ENCODE measurements around the gene C10orf67.
"Not testable (repeated sequence)": the region's sequence is repeated elsewhere in the genome, so short reads cannot be mapped to it uniquely, and the experiment has no call there.

C10orf67 gene

GRCh38 chr10:23344241-23344841 is at the start of gene C10orf67:
TSS of gene C10orf67 (minus strand) at chr10:23344797. CDS start at chr10:23344774, 23 bp downstream.
- H3K27ac ChIP-seq (ENCODE audit: low read depth, low read length) = no peak within 1 kb of the TSS
- peak within 1 kb of the TSS; percentile 82 for H3K4me3 ChIP-seq (ENCODE audit: low read length)
- no peaks in the 10 kb centered on the region for H3K36me3 ChIP-seq (ENCODE audit: control insufficient read depth, insufficient read depth, low read length)
- peaks cover 4% of the 10 kb centered on the region for H3K4me1 ChIP-seq (ENCODE audit: control insufficient read depth, insufficient read depth, low read length)
- no peaks in the 10 kb centered on the region for H3K27me3 ChIP-seq (ENCODE audit: control insufficient read depth, insufficient read depth, low read length)
- no peak within 1 kb of the TSS for H3K9ac ChIP-seq (ENCODE audit: low read length)

- H3K27ac ChIP-seq (ENCODE audit: low read depth, low read length) = no peak overlapping the region
- no peaks in the 10 kb centered on the region for H3K27me3 ChIP-seq (ENCODE audit: control insufficient read depth, insufficient read depth, low read length)
- no peaks in the 10 kb centered on the region for H3K4me1 ChIP-seq (ENCODE audit: control insufficient read depth, insufficient read depth, low read length)
- H3K36me3 ChIP-seq (ENCODE audit: control insufficient read depth, insufficient read depth, low read length) = no peaks in the 10 kb centered on the region
- no peak overlapping the region for H3K9ac ChIP-seq (ENCODE audit: low read length)
- no peak overlapping the region for H3K4me3 ChIP-seq (ENCODE audit: low read length)
Measured at GRCh38 chr10:23391821-23392220, 47.2 kb upstream of the C10orf67 start.

- Histone ChIP-seq H3K27ac (ENCODE audit: low read depth, low read length) (no peak overlapping the region), H3K9ac (ENCODE audit: low read length) (no peak overlapping the region), H3K4me1 (ENCODE audit: control insufficient read depth, insufficient read depth, low read length) (no peaks in the 10 kb centered on the region), H3K36me3 (ENCODE audit: control insufficient read depth, insufficient read depth, low read length) (no peaks in the 10 kb centered on the region), H3K4me3 (ENCODE audit: low read length) (no peak overlapping the region), H3K27me3 (ENCODE audit: control insufficient read depth, insufficient read depth, low read length) (no peaks in the 10 kb centered on the region)
Measured at GRCh38 chr10:23390809-23391208, 46.2 kb upstream of the C10orf67 start.

- H3K9ac ChIP-seq (ENCODE audit: low read length); H3K4me1 ChIP-seq (ENCODE audit: control insufficient read depth, insufficient read depth, low read length); H3K4me3 ChIP-seq (ENCODE audit: low read length); H3K36me3 ChIP-seq (ENCODE audit: control insufficient read depth, insufficient read depth, low read length); H3K27me3 ChIP-seq (ENCODE audit: control insufficient read depth, insufficient read depth, low read length); H3K27ac ChIP-seq (ENCODE audit: low read depth, low read length): not testable (repeated sequence)
Measured at GRCh38 chr10:23390408-23390807, 45.8 kb upstream of the C10orf67 start.

- H3K4me1 ChIP-seq (ENCODE audit: control insufficient read depth, insufficient read depth, low read length); H3K27ac ChIP-seq (ENCODE audit: low read depth, low read length); H3K9ac ChIP-seq (ENCODE audit: low read length); H3K36me3 ChIP-seq (ENCODE audit: control insufficient read depth, insufficient read depth, low read length); H3K4me3 ChIP-seq (ENCODE audit: low read length); H3K27me3 ChIP-seq (ENCODE audit: control insufficient read depth, insufficient read depth, low read length): not testable (repeated sequence)
Measured at GRCh38 chr10:23387516-23387915, 42.9 kb upstream of the C10orf67 start.

- no peaks in the 10 kb centered on the region for H3K4me1 ChIP-seq (ENCODE audit: control insufficient read depth, insufficient read depth, low read length)
- no peaks in the 10 kb centered on the region for H3K36me3 ChIP-seq (ENCODE audit: control insufficient read depth, insufficient read depth, low read length)
- no peak overlapping the region for H3K27ac ChIP-seq (ENCODE audit: low read depth, low read length)
- no peak overlapping the region for H3K4me3 ChIP-seq (ENCODE audit: low read length)
- no peaks in the 10 kb centered on the region for H3K27me3 ChIP-seq (ENCODE audit: control insufficient read depth, insufficient read depth, low read length)
- no peak overlapping the region for H3K9ac ChIP-seq (ENCODE audit: low read length)
Measured at GRCh38 chr10:23386052-23386451, 41.5 kb upstream of the C10orf67 start.

GRCh38 chr10:23384364-23384763 is 39.8 kb upstream of the C10orf67 start:
- H3K27ac ChIP-seq (ENCODE audit: low read depth, low read length) = no peak overlapping the region
- H3K27me3 ChIP-seq (ENCODE audit: control insufficient read depth, insufficient read depth, low read length) = no peaks in the 10 kb centered on the region
- H3K4me3 ChIP-seq (ENCODE audit: low read length) = no peak overlapping the region
- no peaks in the 10 kb centered on the region for H3K36me3 ChIP-seq (ENCODE audit: control insufficient read depth, insufficient read depth, low read length)
- H3K4me1 ChIP-seq (ENCODE audit: control insufficient read depth, insufficient read depth, low read length) = no peaks in the 10 kb centered on the region
- no peak overlapping the region for H3K9ac ChIP-seq (ENCODE audit: low read length)

GRCh38 chr10:23383637-23384036 is 39.0 kb upstream of the C10orf67 start:
- Histone ChIP-seq H3K36me3 (ENCODE audit: control insufficient read depth, insufficient read depth, low read length) (no peaks in the 10 kb centered on the region), H3K4me3 (ENCODE audit: low read length) (no peak overlapping the region), H3K4me1 (ENCODE audit: control insufficient read depth, insufficient read depth, low read length) (no peaks in the 10 kb centered on the region), H3K27me3 (ENCODE audit: control insufficient read depth, insufficient read depth, low read length) (no peaks in the 10 kb centered on the region), H3K9ac (ENCODE audit: low read length) (no peak overlapping the region), H3K27ac (ENCODE audit: low read depth, low read length) (no peak overlapping the region)

GRCh38 chr10:23381298-23382040 is 36.9 kb upstream of the C10orf67 start:
- H3K4me3 ChIP-seq (ENCODE audit: low read length) = no peak overlapping the region
- H3K4me1 ChIP-seq (ENCODE audit: control insufficient read depth, insufficient read depth, low read length) = no peaks in the 10 kb centered on the region
- H3K27me3 ChIP-seq (ENCODE audit: control insufficient read depth, insufficient read depth, low read length) = no peaks in the 10 kb centered on the region
- no peaks in the 10 kb centered on the region for H3K36me3 ChIP-seq (ENCODE audit: control insufficient read depth, insufficient read depth, low read length)
- no peak overlapping the region for H3K27ac ChIP-seq (ENCODE audit: low read depth, low read length)
- no peak overlapping the region for H3K9ac ChIP-seq (ENCODE audit: low read length)

GRCh38 chr10:23379686-23380085 is 35.1 kb upstream of the C10orf67 start:
- Histone ChIP-seq H3K4me3 (ENCODE audit: low read length) (no peak overlapping the region), H3K9ac (ENCODE audit: low read length) (no peak overlapping the region), H3K36me3 (ENCODE audit: control insufficient read depth, insufficient read depth, low read length) (no peaks in the 10 kb centered on the region), H3K27ac (ENCODE audit: low read depth, low read length) (no peak overlapping the region), H3K4me1 (ENCODE audit: control insufficient read depth, insufficient read depth, low read length) (no peaks in the 10 kb centered on the region), H3K27me3 (ENCODE audit: control insufficient read depth, insufficient read depth, low read length) (no peaks in the 10 kb centered on the region)

GRCh38 chr10:23376229-23376655 is 31.6 kb upstream of the C10orf67 start:
- no peaks in the 10 kb centered on the region for H3K36me3 ChIP-seq (ENCODE audit: control insufficient read depth, insufficient read depth, low read length)
- no peak overlapping the region for H3K9ac ChIP-seq (ENCODE audit: low read length)
- no peaks in the 10 kb centered on the region for H3K27me3 ChIP-seq (ENCODE audit: control insufficient read depth, insufficient read depth, low read length)
- H3K27ac ChIP-seq (ENCODE audit: low read depth, low read length) = no peak overlapping the region
- H3K4me3 ChIP-seq (ENCODE audit: low read length) = no peak overlapping the region
- no peaks in the 10 kb centered on the region for H3K4me1 ChIP-seq (ENCODE audit: control insufficient read depth, insufficient read depth, low read length)

GRCh38 chr10:23375366-23375765 is 30.8 kb upstream of the C10orf67 start:
- Histone ChIP-seq H3K27ac (ENCODE audit: low read depth, low read length) (no peak overlapping the region), H3K9ac (ENCODE audit: low read length) (no peak overlapping the region), H3K27me3 (ENCODE audit: control insufficient read depth, insufficient read depth, low read length) (no peaks in the 10 kb centered on the region), H3K4me1 (ENCODE audit: control insufficient read depth, insufficient read depth, low read length) (no peaks in the 10 kb centered on the region), H3K36me3 (ENCODE audit: control insufficient read depth, insufficient read depth, low read length) (no peaks in the 10 kb centered on the region), H3K4me3 (ENCODE audit: low read length) (no peak overlapping the region)

- no peaks in the 10 kb centered on the region for H3K36me3 ChIP-seq (ENCODE audit: control insufficient read depth, insufficient read depth, low read length)
- no peaks in the 10 kb centered on the region for H3K27me3 ChIP-seq (ENCODE audit: control insufficient read depth, insufficient read depth, low read length)
Measured at GRCh38 chr10:23373156-23373555, 28.6 kb upstream of the C10orf67 start.

More at GRCh38 chr10:23373156-23373555, 28.6 kb upstream of the C10orf67 start:
- H3K4me3 ChIP-seq (ENCODE audit: low read length) = no peak overlapping the region
- no peaks in the 10 kb centered on the region for H3K4me1 ChIP-seq (ENCODE audit: control insufficient read depth, insufficient read depth, low read length)
- no peak overlapping the region for H3K27ac ChIP-seq (ENCODE audit: low read depth, low read length)
- H3K9ac ChIP-seq (ENCODE audit: low read length) = no peak overlapping the region

Data from rectal smooth muscle tissue (tissue), 1 donor.